Measurements from ENCODE around the gene PRKAR1B.
"Not testable (repeated sequence)": the region's sequence is repeated elsewhere in the genome, so short reads cannot be mapped to it uniquely, and the experiment has no call there.

The PRKAR1B gene

GRCh38 chr7:619368-619840 is 107.7 kb downstream of the PRKAR1B start:
- no peak overlapping the region for H3K27ac ChIP-seq (ENCODE audit: low read depth, low read length)
- no peaks in the 10 kb centered on the region for H3K4me1 ChIP-seq (ENCODE audit: control insufficient read depth, insufficient read depth, low read length)
- H3K4me3 ChIP-seq (ENCODE audit: low read length) = no peak overlapping the region
- H3K27me3 ChIP-seq (ENCODE audit: control insufficient read depth, insufficient read depth, low read length) = no peaks in the 10 kb centered on the region
- H3K36me3 ChIP-seq (ENCODE audit: control insufficient read depth, insufficient read depth, low read length) = peaks cover 2% of the 10 kb centered on the region
- H3K9ac ChIP-seq (ENCODE audit: low read length) = no peak overlapping the region

GRCh38 chr7:618539-619367 is 108.3 kb downstream of the PRKAR1B start:
- no peak overlapping the region for H3K4me3 ChIP-seq (ENCODE audit: low read length)
- H3K4me1 ChIP-seq (ENCODE audit: control insufficient read depth, insufficient read depth, low read length) = no peaks in the 10 kb centered on the region
- peaks cover 2% of the 10 kb centered on the region for H3K36me3 ChIP-seq (ENCODE audit: control insufficient read depth, insufficient read depth, low read length)
- no peak overlapping the region for H3K9ac ChIP-seq (ENCODE audit: low read length)
- no peaks in the 10 kb centered on the region for H3K27me3 ChIP-seq (ENCODE audit: control insufficient read depth, insufficient read depth, low read length)
- H3K27ac ChIP-seq (ENCODE audit: low read depth, low read length) = no peak overlapping the region

GRCh38 chr7:617614-618538 is 109.2 kb downstream of the PRKAR1B start:
- Histone ChIP-seq H3K9ac (ENCODE audit: low read length) (no peak overlapping the region), H3K27ac (ENCODE audit: low read depth, low read length) (no peak overlapping the region), H3K27me3 (ENCODE audit: control insufficient read depth, insufficient read depth, low read length) (no peaks in the 10 kb centered on the region), H3K36me3 (ENCODE audit: control insufficient read depth, insufficient read depth, low read length) (peaks cover 2% of the 10 kb centered on the region), H3K4me3 (ENCODE audit: low read length) (no peak overlapping the region), H3K4me1 (ENCODE audit: control insufficient read depth, insufficient read depth, low read length) (no peaks in the 10 kb centered on the region)

- H3K27me3 ChIP-seq (ENCODE audit: control insufficient read depth, insufficient read depth, low read length) = no peaks in the 10 kb centered on the region
- H3K36me3 ChIP-seq (ENCODE audit: control insufficient read depth, insufficient read depth, low read length) = no peaks in the 10 kb centered on the region
- H3K4me3 ChIP-seq (ENCODE audit: low read length) = no peak overlapping the region
- peaks cover 5% of the 10 kb centered on the region for H3K4me1 ChIP-seq (ENCODE audit: control insufficient read depth, insufficient read depth, low read length)
- H3K9ac ChIP-seq (ENCODE audit: low read length) = no peak overlapping the region
- H3K27ac ChIP-seq (ENCODE audit: low read depth, low read length) = no peak overlapping the region
Observed at GRCh38 chr7:613442-614140, 113.5 kb downstream of the PRKAR1B start.

GRCh38 chr7:611837-612236 is 115.2 kb downstream of the PRKAR1B start:
- H3K9ac ChIP-seq (ENCODE audit: low read length); H3K36me3 ChIP-seq (ENCODE audit: control insufficient read depth, insufficient read depth, low read length); H3K4me1 ChIP-seq (ENCODE audit: control insufficient read depth, insufficient read depth, low read length); H3K27me3 ChIP-seq (ENCODE audit: control insufficient read depth, insufficient read depth, low read length); H3K4me3 ChIP-seq (ENCODE audit: low read length); H3K27ac ChIP-seq (ENCODE audit: low read depth, low read length): not testable (repeated sequence)

- Histone ChIP-seq H3K9ac (ENCODE audit: low read length) (no peak overlapping the region), H3K27ac (ENCODE audit: low read depth, low read length) (no peak overlapping the region)
Observed at GRCh38 chr7:611281-611810, 115.7 kb downstream of the PRKAR1B start.

DNA sequence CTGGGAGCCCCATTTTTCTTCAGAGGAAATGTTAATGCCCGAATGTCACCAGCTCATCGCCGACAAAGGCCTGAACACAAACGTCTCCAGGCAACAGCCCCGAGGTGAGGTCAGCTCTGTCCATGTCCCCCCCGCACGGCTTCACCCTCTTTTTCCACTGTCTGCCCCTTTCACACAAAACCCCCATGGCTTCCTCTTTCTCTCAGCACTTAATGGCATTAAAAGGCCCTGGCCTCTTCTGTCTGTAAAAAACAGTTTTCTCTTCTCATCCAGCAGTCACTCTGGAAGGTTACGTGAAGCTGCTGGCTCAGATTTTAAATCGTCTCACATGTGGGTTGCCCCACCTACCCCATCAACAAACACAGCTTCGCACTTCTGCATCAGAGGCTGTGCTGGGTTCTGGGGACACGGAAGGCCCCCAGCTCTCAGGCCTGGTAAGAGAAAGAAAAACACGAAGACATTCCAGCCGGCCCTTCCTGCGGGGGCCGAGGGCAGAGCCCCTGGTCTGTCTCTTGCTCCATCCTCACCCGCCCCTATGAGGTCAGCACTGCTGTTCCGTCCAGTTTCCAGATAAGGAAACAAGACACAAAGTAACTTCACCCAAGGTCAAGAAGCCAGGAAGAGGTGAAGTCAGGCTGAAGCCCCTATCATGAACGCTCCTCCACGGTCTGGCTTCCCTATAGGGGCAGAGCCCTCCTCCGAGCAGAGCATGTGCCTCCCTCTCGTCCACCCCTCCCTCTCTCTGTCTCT is 116.4 kb downstream of the PRKAR1B start:
- Histone ChIP-seq H3K4me3 (ENCODE audit: low read length) (no peak overlapping the region), H3K4me1 (ENCODE audit: control insufficient read depth, insufficient read depth, low read length) (peaks cover 5% of the 10 kb centered on the region), H3K36me3 (ENCODE audit: control insufficient read depth, insufficient read depth, low read length) (no peaks in the 10 kb centered on the region), H3K27ac (ENCODE audit: low read depth, low read length) (no peak overlapping the region), H3K9ac (ENCODE audit: low read length) (no peak overlapping the region), H3K27me3 (ENCODE audit: control insufficient read depth, insufficient read depth, low read length) (no peaks in the 10 kb centered on the region)

More at GRCh38 chr7:611281-611810, 115.7 kb downstream of the PRKAR1B start:
- Histone ChIP-seq H3K27me3 (ENCODE audit: control insufficient read depth, insufficient read depth, low read length) (no peaks in the 10 kb centered on the region), H3K4me1 (ENCODE audit: control insufficient read depth, insufficient read depth, low read length) (peaks cover 5% of the 10 kb centered on the region), H3K4me3 (ENCODE audit: low read length) (no peak overlapping the region), H3K36me3 (ENCODE audit: control insufficient read depth, insufficient read depth, low read length) (no peaks in the 10 kb centered on the region)

DNA sequence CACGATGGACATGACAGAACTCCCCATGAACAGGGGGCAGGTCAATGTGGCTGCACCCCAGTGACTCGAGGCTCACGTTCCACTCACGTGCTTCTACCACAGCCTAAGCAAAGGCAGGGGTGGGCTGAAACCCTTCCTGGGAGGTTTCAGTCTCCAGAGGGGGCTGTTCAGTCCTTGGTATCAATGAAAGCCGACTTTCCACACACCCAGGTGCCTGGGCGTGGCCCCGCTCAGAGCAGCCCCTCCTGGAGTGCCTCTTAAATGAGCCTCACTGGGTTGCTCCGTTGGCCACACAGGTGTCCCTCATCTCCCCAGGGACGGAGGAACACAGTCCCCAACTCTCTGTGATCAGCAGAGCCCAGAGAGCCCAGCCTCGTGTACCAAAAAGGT is 116.9 kb downstream of the PRKAR1B start:
- H3K4me3 ChIP-seq (ENCODE audit: low read length) = no peak overlapping the region
- H3K9ac ChIP-seq (ENCODE audit: low read length) = no peak overlapping the region
- H3K36me3 ChIP-seq (ENCODE audit: control insufficient read depth, insufficient read depth, low read length) = no peaks in the 10 kb centered on the region
- peaks cover 5% of the 10 kb centered on the region for H3K4me1 ChIP-seq (ENCODE audit: control insufficient read depth, insufficient read depth, low read length)
- H3K27me3 ChIP-seq (ENCODE audit: control insufficient read depth, insufficient read depth, low read length) = no peaks in the 10 kb centered on the region
- no peak overlapping the region for H3K27ac ChIP-seq (ENCODE audit: low read depth, low read length)

DNA sequence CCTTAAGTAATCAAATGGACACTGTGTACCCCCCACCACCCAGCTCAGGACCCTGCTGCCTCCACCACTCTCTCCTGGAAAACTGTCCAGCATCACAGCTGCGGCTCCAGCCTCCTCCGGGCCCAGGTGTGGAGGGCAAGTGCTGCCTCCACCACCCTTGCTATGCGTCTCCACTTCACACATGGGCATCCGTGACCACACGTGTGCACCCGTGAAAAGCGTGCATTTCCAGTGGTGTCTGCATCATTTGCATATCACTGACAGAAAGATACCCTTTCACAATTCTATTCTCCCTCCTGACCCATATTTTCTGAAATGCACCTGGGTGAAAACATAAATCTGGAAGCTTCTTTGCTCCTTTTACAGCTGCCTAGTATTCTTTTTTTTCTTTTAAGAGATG is 117.7 kb downstream of the PRKAR1B start:
- H3K27ac ChIP-seq (ENCODE audit: low read depth, low read length) = no peak overlapping the region

GRCh38 chr7:608954-609353 is 118.1 kb downstream of the PRKAR1B start:
- Histone ChIP-seq H3K9ac (ENCODE audit: low read length) (no peak overlapping the region), H3K27ac (ENCODE audit: low read depth, low read length) (no peak overlapping the region), H3K4me3 (ENCODE audit: low read length) (no peak overlapping the region), H3K36me3 (ENCODE audit: control insufficient read depth, insufficient read depth, low read length) (no peaks in the 10 kb centered on the region), H3K4me1 (ENCODE audit: control insufficient read depth, insufficient read depth, low read length) (peaks cover 5% of the 10 kb centered on the region), H3K27me3 (ENCODE audit: control insufficient read depth, insufficient read depth, low read length) (no peaks in the 10 kb centered on the region)

More for the DNA sequence above, 117.7 kb downstream of the PRKAR1B start:
- Histone ChIP-seq H3K36me3 (ENCODE audit: control insufficient read depth, insufficient read depth, low read length) (no peaks in the 10 kb centered on the region), H3K4me1 (ENCODE audit: control insufficient read depth, insufficient read depth, low read length) (peaks cover 5% of the 10 kb centered on the region), H3K4me3 (ENCODE audit: low read length) (no peak overlapping the region), H3K9ac (ENCODE audit: low read length) (no peak overlapping the region), H3K27me3 (ENCODE audit: control insufficient read depth, insufficient read depth, low read length) (no peaks in the 10 kb centered on the region)

DNA sequence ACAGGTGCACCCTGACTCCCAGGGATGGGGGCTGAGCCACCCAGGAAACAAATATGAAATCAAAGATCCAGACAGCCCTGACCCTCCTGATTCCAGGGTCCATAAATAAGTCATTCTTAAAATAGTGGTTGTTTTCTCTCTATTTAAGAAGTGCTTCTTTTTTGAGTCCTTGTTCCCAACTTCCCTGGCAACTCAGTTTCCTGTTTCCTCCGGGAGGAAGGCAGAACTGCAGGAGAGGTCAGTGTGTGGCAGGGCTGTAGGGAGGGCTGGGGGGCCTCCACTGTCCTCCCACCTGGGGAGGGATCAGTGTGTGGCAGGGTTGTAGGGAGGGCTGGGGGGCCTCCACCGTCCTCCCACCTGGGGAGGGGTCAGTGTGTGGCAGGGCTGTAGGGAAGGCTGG is 118.7 kb downstream of the PRKAR1B start:
- H3K9ac ChIP-seq (ENCODE audit: low read length) = no peak overlapping the region
- H3K27me3 ChIP-seq (ENCODE audit: control insufficient read depth, insufficient read depth, low read length) = no peaks in the 10 kb centered on the region
- H3K27ac ChIP-seq (ENCODE audit: low read depth, low read length) = no peak overlapping the region
- H3K4me1 ChIP-seq (ENCODE audit: control insufficient read depth, insufficient read depth, low read length) = peaks cover 5% of the 10 kb centered on the region
- no peak overlapping the region for H3K4me3 ChIP-seq (ENCODE audit: low read length)
- no peaks in the 10 kb centered on the region for H3K36me3 ChIP-seq (ENCODE audit: control insufficient read depth, insufficient read depth, low read length)
